GM12874 (cell line): Measurements from ENCODE around the gene PAXX.
A peak's percentile ranks its signal among the peaks of the same experiment; 100 is the strongest.

Source experiments
- TF ChIP-seq, protein P1 (sequence below): IDR thresholded peaks from 2 replicates; pipeline ENCODE4 v1.5.1; 2011; ENCODE audit warnings: low read depth, mild to moderate bottlenecking, control low read depth, low read length, moderate library complexity; ENCODE audit not compliant: insufficient read depth

The PAXX gene

DNA sequence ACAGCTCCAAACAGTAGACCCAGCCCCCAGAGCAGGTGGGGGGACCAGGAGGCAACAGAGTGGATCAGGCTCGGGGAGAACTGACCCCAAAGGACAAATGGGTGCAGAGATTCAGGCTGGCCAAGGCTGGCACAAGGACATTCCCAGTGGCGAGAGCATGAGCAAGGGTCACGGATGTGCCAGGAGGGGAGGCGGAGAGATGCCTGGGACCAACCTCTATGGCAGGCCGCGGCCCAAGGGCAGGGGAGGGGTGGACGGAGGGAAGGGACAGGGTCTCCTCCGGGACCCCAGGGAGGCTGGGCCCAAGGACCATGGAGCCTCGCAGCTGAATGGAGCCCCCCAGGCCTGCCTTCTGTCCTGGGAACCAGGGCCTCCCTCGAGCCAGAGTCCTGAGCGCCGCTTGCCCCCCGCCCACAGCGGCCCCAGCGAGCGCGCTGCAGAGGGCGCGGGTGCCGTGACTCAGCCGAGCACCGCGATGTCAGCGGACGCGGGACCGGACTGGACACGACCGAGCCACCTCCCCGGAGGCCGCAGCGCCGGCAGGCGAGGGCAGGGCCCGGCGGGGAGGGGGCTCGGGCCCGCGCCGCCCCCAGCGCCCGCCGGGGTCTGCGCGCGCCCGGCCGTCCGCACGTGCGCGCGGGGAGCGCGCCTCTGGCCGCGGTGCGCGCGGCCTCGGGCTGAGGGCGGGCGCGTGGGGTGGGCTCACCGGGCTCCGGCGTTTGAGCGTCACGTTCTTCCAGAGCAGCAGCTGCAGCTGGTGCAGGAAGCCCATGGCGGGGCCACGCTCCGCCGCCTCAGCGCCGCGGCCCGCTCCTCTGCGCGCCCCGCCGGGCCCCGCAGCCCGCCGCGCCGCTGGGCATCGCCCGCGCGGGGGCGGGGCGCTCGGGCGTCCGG lies 35.4 kb downstream of the PAXX start, which contains the start of gene ABCA2:
TSS of gene ABCA2 (minus strand) at position 869 of the 894 bp plus-strand sequence. CDS start at position 772, 97 bp downstream.
- TF ChIP-seq, protein P1, sequence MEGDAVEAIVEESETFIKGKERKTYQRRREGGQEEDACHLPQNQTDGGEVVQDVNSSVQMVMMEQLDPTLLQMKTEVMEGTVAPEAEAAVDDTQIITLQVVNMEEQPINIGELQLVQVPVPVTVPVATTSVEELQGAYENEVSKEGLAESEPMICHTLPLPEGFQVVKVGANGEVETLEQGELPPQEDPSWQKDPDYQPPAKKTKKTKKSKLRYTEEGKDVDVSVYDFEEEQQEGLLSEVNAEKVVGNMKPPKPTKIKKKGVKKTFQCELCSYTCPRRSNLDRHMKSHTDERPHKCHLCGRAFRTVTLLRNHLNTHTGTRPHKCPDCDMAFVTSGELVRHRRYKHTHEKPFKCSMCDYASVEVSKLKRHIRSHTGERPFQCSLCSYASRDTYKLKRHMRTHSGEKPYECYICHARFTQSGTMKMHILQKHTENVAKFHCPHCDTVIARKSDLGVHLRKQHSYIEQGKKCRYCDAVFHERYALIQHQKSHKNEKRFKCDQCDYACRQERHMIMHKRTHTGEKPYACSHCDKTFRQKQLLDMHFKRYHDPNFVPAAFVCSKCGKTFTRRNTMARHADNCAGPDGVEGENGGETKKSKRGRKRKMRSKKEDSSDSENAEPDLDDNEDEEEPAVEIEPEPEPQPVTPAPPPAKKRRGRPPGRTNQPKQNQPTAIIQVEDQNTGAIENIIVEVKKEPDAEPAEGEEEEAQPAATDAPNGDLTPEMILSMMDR, result no peak

DNA sequence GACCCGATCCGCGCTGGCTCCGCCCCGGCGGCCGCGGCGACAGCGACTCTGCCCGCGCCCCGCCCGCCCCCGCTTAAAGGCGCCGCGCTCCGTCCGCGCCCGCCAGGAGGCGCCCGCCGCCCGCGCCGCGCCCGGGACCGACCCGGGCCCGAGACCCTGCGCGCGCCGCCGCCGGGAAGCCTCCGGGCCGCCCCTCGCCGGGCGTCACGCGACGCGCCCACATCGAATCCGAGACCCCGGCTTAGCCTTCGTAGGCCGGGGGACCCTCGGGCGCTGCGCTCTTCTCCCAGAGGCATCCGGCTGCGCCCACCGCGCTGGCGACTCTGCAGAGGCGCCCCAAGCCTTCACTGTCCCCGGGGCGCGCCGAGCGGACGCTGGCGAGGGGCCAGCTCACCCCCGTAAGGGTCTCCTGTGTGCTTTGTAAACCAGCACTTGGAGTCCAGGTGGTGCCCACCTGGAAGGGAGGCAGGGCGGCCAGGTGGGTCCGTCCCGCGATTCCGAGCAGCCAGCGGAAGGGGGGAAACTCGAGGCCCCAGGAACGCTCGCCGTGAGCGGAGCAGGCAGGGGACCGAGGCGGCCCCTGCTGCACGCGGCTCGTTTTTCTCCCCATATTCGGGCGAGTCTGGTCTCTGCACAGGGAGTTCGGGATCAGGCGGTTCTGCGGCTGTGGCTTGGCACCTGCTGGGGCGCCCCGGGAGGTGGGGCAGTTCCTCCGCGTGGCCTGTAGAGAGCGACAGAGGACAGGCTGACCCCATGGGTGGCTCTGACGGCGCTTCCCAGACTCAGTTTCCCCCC lies 36.2 kb downstream of the PAXX start:
- TF ChIP-seq, protein P1, result peak; percentile 85

DNA sequence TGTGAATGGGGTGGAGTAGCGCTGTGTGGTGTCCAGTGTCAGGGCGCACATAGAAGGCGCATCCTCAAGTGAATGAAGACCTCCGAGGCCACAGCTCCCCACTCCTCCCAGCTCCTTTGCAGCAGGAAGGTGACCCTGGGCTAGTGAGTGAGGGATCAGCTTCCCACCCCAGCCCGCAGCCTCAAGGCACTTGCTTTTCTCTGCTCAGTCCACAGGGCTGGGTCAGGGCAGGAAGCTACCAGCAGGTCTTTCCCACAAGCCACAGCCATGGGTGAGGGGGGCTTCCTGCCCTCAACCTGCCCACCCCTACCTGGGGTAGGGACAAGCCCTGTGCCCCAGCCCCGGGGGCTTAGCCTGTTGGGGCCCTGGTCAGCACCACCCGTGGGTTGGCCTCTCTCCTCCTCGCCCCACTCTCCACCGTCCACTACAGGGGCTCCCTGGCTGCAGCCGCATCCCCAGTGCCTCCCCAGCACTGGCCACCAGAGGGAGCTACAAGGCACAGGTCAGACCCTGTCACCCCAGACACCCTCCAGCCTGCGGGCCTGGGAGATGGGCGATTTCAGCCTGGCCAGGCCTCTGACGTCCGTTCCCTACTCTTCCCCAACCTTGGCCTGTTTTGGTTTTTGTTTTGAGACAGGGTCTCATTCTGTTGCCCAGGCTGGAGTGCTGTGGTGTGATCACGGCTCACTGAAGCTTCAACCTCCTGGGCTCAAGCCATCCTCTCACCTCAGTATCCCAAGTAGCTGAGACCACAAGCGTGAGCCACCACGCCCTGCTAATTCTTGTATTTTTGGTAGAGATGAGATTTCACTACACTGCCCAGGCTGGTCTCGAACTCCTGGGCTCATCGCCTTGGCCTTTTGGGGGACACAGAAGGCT lies 37.1 kb downstream of the PAXX start:
- TF ChIP-seq, protein P1, result peak; percentile 97

DNA sequence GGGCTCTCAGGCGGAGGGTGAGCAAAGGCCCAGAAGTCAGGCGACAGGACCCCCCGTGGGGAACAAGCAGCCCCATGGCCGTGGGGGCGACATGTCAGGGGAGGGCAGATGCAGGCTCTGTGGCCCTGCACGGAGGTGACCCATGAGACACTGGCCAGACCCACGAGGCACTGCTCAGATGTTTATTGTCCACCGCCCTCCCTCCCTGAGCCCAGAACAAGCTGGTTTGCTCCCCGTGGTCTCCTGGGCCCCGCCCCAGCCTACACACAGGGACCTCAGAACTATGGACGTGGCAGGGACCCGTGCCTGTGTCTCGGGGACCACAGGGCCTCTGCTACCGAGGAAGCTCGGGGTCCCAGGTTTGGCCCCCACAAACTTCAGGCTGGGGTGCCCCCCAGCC lies 37.8 kb downstream of the PAXX start:
- TF ChIP-seq, protein P1, result no peak

DNA sequence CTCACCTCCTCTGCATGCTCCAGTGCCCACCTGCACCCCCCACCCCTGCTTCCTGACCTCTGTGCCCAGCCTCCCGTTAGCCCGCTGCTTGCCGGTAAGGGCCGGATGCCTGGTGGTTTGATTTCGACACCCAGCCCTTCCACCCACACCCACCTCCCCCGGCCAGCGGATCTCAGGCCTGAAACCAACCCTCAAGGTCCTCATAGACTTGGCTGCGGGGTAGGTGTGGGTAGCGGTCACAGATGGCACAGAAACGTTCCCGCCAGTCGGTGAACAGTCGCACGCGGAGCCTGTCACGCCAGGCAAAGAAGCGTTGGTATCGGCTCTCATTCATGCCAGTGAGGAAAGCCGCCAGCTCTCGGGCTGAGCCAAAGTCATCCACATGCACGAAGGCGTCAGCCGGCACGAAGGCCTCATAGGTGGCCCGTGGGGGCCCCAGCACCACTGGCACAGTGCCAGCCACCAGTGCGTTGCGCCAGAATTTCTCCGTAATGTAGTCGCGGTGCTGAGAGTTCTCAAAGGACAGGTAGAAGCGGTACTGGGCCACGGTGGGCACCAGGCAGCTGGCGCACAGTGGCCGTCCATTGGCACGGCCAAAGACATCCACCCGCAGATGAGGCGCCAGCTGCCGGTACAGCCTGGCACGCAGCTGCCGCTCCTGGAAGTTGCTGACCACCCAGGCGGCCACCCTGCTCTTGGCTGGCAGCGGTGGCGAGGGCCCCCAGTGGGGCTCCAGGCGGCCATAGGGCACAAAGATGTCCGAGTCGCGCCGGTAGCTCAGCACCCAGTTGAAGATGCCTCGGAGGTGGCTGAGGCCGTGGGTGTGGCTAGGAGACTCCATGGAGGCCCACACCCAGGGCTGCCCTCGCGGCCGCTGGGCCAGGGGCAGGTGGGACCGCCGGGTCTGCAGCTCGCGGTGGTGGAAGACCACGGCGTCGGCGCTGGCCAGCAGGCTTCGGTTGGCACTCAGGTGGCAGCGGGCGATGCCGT lies 38.6 kb downstream of the PAXX start:
- TF ChIP-seq, protein P1, result no peak

DNA sequence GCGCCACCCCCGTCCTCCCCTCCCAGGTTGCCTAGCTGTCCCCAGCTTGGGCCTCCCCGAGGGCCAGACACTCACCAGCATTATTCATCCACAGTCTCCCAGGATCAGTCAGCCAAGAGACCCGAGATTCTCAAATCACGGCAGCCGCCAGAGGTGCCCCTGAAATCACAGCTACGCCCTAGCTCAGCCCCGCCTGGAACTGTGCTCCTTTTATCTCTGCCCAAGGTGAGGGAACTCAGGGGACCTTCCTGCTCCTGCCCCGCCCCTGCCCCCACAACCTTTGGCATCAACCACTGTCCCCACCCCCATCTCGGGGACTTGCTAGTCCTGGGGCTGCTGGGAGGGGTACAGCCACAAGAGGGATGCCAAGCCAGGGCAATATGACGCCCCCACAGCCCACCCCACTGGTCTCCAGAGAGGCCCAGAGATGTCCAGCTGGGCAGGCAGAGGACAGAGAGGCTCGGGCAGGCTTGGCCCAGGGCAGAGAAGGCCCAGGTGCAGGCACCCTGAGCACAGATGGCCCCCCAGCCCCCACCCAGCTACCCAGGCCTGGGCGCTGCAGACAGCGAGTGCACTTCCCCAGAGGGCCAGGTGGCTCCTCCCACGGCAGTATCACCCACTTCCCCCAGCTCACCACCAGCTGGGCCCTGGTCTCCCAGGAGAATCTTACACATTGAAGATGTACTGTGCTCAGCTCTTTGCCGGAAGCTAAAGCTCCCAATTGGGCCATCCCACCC lies 39.9 kb downstream of the PAXX start, which contains the start of gene FUT7:
TSS of gene FUT7 (minus strand) at position 185 of the 737 bp plus-strand sequence. CDS start at position 88, 97 bp downstream.
- TF ChIP-seq, protein P1, result no peak
